ENCODE measurements around the gene PLCB4.

The PLCB4 gene

GRCh38 chr20:9025011-9025410 lies 43.9 kb upstream of the PLCB4 start:
- no peaks in the 10 kb centered on the region for H3K27me3 ChIP-seq (ENCODE audit: low read length)
- H3K9me2 ChIP-seq (replicated peaks; ENCODE audit: insufficient read depth, low read length) = no peaks in the 10 kb centered on the region
- no peak overlapping the region for H3K4me2 ChIP-seq (ENCODE audit: low read depth, low read length, poor library complexity, severe bottlenecking)
- H2AFZ ChIP-seq (ENCODE audit: low read depth, low read length, severe bottlenecking) = no peak overlapping the region
- no peaks in the 10 kb centered on the region for H3K79me2 ChIP-seq (ENCODE audit: insufficient read depth, low read length)
- H3K27ac ChIP-seq (ENCODE audit: low read depth, low read length) = no peak overlapping the region
- TF ChIP-seq EZH2phosphoT487 (conservative IDR thresholded peaks at IDR 0.05; ENCODE audit: low read length) = no peak
- TF ChIP-seq CTCF (IDR thresholded peaks at IDR 0.05; ENCODE audit: insufficient read depth, low read length, poor library complexity, severe bottlenecking) = no peak
- no peak overlapping the region for H3K4me3 ChIP-seq (ENCODE audit: insufficient read depth, low read length, poor library complexity, severe bottlenecking)
- no peak overlapping the region for H3K9ac ChIP-seq (ENCODE audit: low read length)
- no peaks in the 10 kb centered on the region for H3K9me3 ChIP-seq (ENCODE audit: insufficient read depth, low read length)
- H3K36me3 ChIP-seq (ENCODE audit: low read length) = no peaks in the 10 kb centered on the region
- H4K20me1 ChIP-seq (ENCODE audit: low read depth, low read length) = no peaks in the 10 kb centered on the region
- no peaks in the 10 kb centered on the region for H3F3A ChIP-seq (ENCODE audit: insufficient read depth)

DNA sequence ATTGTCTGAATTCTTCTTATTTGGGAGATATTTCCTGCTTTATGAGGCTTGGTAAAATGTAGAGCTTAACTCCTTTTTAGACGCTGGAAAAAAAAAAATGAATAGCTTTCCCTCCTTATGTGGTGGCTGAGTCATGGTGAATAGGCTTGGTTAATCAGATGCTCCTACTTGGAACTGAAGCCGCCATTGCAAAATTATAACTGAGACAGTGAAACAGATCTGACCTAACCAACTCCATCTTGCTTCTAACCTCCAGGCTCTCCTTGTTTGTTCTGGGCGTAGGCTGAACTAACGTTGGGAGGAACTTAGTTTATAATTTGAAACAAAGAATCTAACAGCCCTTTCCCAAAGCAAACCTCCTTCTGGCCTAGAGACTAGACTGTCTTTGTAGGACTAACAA lies 43.2 kb upstream of the PLCB4 start:
- Histone ChIP-seq H3K79me2 (ENCODE audit: insufficient read depth, low read length) (no peaks in the 10 kb centered on the region), H3K4me2 (ENCODE audit: low read depth, low read length, poor library complexity, severe bottlenecking) (no peak overlapping the region), H3K27me3 (ENCODE audit: low read length) (no peaks in the 10 kb centered on the region), H4K20me1 (ENCODE audit: low read depth, low read length) (no peaks in the 10 kb centered on the region), H2AFZ (ENCODE audit: low read depth, low read length, severe bottlenecking) (no peak overlapping the region), H3F3A (ENCODE audit: insufficient read depth) (no peaks in the 10 kb centered on the region), H3K9me3 (ENCODE audit: insufficient read depth, low read length) (no peaks in the 10 kb centered on the region), H3K9ac (ENCODE audit: low read length) (no peak overlapping the region), H3K36me3 (ENCODE audit: low read length) (no peaks in the 10 kb centered on the region), H3K4me3 (ENCODE audit: insufficient read depth, low read length, poor library complexity, severe bottlenecking) (no peak overlapping the region), H3K9me2 (replicated peaks; ENCODE audit: insufficient read depth, low read length) (no peaks in the 10 kb centered on the region), H3K27ac (ENCODE audit: low read depth, low read length) (no peak overlapping the region)
- TF ChIP-seq CTCF (IDR thresholded peaks at IDR 0.05; ENCODE audit: insufficient read depth, low read length, poor library complexity, severe bottlenecking) (no peak), EZH2phosphoT487 (conservative IDR thresholded peaks at IDR 0.05; ENCODE audit: low read length) (no peak)

GRCh38 chr20:9027626-9028025 lies 41.3 kb upstream of the PLCB4 start:
- H3F3A ChIP-seq (ENCODE audit: insufficient read depth) = no peaks in the 10 kb centered on the region
- no peak overlapping the region for H3K4me3 ChIP-seq (ENCODE audit: insufficient read depth, low read length, poor library complexity, severe bottlenecking)
- H3K27me3 ChIP-seq (ENCODE audit: low read length) = no peaks in the 10 kb centered on the region
- no peaks in the 10 kb centered on the region for H3K9me2 ChIP-seq (replicated peaks; ENCODE audit: insufficient read depth, low read length)
- no peaks in the 10 kb centered on the region for H3K79me2 ChIP-seq (ENCODE audit: insufficient read depth, low read length)
- H4K20me1 ChIP-seq (ENCODE audit: low read depth, low read length) = no peaks in the 10 kb centered on the region
- no peak overlapping the region for H3K27ac ChIP-seq (ENCODE audit: low read depth, low read length)
- H3K9ac ChIP-seq (ENCODE audit: low read length) = no peak overlapping the region
- TF ChIP-seq CTCF (IDR thresholded peaks at IDR 0.05; ENCODE audit: insufficient read depth, low read length, poor library complexity, severe bottlenecking) = no peak
- no peak for TF ChIP-seq EZH2phosphoT487 (conservative IDR thresholded peaks at IDR 0.05; ENCODE audit: low read length)
- no peaks in the 10 kb centered on the region for H3K9me3 ChIP-seq (ENCODE audit: insufficient read depth, low read length)
- H2AFZ ChIP-seq (ENCODE audit: low read depth, low read length, severe bottlenecking) = no peak overlapping the region
- H3K36me3 ChIP-seq (ENCODE audit: low read length) = no peaks in the 10 kb centered on the region
- H3K4me2 ChIP-seq (ENCODE audit: low read depth, low read length, poor library complexity, severe bottlenecking) = no peak overlapping the region

DNA sequence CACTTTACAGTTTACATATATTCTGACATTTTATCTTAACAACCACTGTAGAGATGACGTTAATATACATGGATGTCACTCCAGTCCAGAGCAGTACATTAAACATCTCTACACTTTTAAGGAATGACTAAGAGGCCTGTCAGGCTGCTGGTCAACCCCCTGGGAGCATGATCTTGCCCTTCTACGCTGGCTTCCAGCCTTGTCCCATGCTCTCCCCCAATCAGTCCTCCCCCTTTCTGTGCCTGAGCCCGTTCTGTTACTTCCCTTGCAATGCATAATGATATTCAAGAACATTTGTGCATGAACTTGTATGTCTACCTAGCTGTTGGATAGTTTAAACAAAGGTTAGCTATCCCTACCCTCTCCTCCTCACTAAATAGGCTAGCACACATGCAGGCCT lies 40.5 kb upstream of the PLCB4 start:
- no peak for TF ChIP-seq CTCF (IDR thresholded peaks at IDR 0.05; ENCODE audit: insufficient read depth, low read length, poor library complexity, severe bottlenecking)
- TF ChIP-seq EZH2phosphoT487 (conservative IDR thresholded peaks at IDR 0.05; ENCODE audit: low read length) = no peak
- no peak overlapping the region for H3K9ac ChIP-seq (ENCODE audit: low read length)

More for the DNA sequence above, 40.5 kb upstream of the PLCB4 start:
- H3K4me3 ChIP-seq (ENCODE audit: insufficient read depth, low read length, poor library complexity, severe bottlenecking) = no peak overlapping the region
- no peak overlapping the region for H2AFZ ChIP-seq (ENCODE audit: low read depth, low read length, severe bottlenecking)
- no peaks in the 10 kb centered on the region for H3K9me3 ChIP-seq (ENCODE audit: insufficient read depth, low read length)
- H3K36me3 ChIP-seq (ENCODE audit: low read length) = no peaks in the 10 kb centered on the region
- H3K27me3 ChIP-seq (ENCODE audit: low read length) = no peaks in the 10 kb centered on the region
- H3K9me2 ChIP-seq (replicated peaks; ENCODE audit: insufficient read depth, low read length) = no peaks in the 10 kb centered on the region
- no peaks in the 10 kb centered on the region for H3F3A ChIP-seq (ENCODE audit: insufficient read depth)
- H3K79me2 ChIP-seq (ENCODE audit: insufficient read depth, low read length) = no peaks in the 10 kb centered on the region
- no peak overlapping the region for H3K27ac ChIP-seq (ENCODE audit: low read depth, low read length)
- H3K4me2 ChIP-seq (ENCODE audit: low read depth, low read length, poor library complexity, severe bottlenecking) = no peak overlapping the region
- no peaks in the 10 kb centered on the region for H4K20me1 ChIP-seq (ENCODE audit: low read depth, low read length)

Measured in SU-DHL-6 (cell line).